ENCODE measurements around the gene ZFHX3. TPM values are rescaled to one million over a fixed set of nuclear protein-coding genes. Genes with fewer than 3 reads are reported as not detected.

Gene ZFHX3
- total and polyA plus RNA-seq, 9 donors: 3.4 to 17.6 (median 11.9) TPM

DNA sequence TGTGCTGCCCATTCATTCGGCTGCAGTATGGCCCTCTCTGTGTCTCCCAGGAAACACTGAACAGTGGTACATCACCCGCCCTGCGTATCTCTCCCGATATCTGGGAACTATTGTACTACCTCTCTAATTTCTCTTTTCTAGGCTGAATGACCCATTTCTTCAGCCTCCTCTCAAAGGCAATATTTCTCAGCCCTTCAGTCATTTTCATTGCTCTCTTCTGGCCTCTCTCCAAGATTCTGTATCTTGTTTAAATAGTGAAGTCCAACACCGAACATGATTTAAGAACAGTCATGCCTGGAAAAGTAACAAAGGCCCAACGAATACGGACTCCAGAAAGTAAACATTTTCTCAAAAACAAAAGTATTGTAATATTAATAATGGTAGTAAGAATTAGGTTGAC is 220.1 kb downstream of the ZFHX3 start:
- no peak overlapping the region for H3K27ac ChIP-seq
- no peaks in the 10 kb centered on the region for H3K27me3 ChIP-seq
- no peak overlapping the region for H3K4me3 ChIP-seq
- H3K4me1 ChIP-seq (ENCODE audit: insufficient read depth): no peaks in the 10 kb centered on the region
- intact Hi-C loops (cut with DNase I): loop anchor here in 1 of 4 donors (10.0 kb wide), 1 partner anchor 367 kb away; no protein-coding TSS in a partner anchor
- H3K9me3 ChIP-seq: no peaks in the 10 kb centered on the region
- H3K36me3 ChIP-seq: no peaks in the 10 kb centered on the region
- 61 to 69% (median 67%) methylated on average over 7 of the region's 7 CpGs for WGBS, 3 donors
- no peak for DNase-seq
- TF ChIP-seq, protein P1, sequence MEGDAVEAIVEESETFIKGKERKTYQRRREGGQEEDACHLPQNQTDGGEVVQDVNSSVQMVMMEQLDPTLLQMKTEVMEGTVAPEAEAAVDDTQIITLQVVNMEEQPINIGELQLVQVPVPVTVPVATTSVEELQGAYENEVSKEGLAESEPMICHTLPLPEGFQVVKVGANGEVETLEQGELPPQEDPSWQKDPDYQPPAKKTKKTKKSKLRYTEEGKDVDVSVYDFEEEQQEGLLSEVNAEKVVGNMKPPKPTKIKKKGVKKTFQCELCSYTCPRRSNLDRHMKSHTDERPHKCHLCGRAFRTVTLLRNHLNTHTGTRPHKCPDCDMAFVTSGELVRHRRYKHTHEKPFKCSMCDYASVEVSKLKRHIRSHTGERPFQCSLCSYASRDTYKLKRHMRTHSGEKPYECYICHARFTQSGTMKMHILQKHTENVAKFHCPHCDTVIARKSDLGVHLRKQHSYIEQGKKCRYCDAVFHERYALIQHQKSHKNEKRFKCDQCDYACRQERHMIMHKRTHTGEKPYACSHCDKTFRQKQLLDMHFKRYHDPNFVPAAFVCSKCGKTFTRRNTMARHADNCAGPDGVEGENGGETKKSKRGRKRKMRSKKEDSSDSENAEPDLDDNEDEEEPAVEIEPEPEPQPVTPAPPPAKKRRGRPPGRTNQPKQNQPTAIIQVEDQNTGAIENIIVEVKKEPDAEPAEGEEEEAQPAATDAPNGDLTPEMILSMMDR (IDR thresholded peaks at IDR 0.05): no peak
- no peak for TF ChIP-seq EP300 (IDR thresholded peaks at IDR 0.05)
- TF ChIP-seq POLR2A (IDR thresholded peaks at IDR 0.05): no peak

DNA sequence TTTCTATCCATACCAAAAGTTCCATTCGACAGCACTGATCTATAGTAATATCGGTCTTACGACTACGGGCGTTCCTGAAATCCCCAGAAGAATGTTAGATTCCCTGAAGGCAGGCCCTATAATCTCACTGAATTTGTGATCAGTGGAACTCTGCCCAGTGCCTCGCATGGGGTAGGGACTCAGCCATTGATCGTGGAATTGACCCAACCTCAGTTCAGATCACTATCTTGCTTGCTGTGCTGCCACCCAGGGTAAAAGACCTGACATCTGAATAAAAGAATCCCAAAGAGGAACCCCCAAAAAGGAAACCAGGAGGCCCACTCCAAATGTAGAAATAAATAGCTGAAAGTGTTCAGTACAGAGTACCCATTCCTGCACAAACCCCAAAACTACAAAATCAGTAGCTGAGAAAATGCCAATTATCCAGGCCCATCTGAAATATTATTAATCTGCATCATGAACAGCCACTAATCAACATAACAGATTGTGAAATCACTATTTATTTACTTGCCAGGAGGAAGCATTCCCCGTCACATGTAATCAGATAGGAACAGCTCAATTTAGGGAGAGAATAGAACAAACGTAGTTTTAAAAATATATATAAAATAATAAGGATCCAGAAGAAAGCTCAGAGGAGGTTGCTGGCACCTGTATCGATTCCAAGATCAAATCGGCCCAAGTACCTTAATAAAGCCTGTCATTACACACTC is 221.9 kb downstream of the ZFHX3 start:
- intact Hi-C loops (cut with DNase I): loop anchor here in 1 of 4 donors (10.0 kb wide), 1 partner anchor 369 kb away; no protein-coding TSS in a partner anchor
- Histone ChIP-seq H3K27me3 (no peaks in the 10 kb centered on the region), H3K27ac (no peak overlapping the region), H3K36me3 (no peaks in the 10 kb centered on the region), H3K9me3 (no peaks in the 10 kb centered on the region), H3K4me3 (no peak overlapping the region), H3K4me1 (ENCODE audit: insufficient read depth) (no peaks in the 10 kb centered on the region)
- 91 to 94% (median 94%) methylated on average over 11 of the region's 11 CpGs for WGBS, 3 donors
- no peak for TF ChIP-seq POLR2A (IDR thresholded peaks at IDR 0.05)
- TF ChIP-seq, protein P1 (IDR thresholded peaks at IDR 0.05): no peak
- TF ChIP-seq EP300 (IDR thresholded peaks at IDR 0.05): no peak
- no peak for DNase-seq

DNA sequence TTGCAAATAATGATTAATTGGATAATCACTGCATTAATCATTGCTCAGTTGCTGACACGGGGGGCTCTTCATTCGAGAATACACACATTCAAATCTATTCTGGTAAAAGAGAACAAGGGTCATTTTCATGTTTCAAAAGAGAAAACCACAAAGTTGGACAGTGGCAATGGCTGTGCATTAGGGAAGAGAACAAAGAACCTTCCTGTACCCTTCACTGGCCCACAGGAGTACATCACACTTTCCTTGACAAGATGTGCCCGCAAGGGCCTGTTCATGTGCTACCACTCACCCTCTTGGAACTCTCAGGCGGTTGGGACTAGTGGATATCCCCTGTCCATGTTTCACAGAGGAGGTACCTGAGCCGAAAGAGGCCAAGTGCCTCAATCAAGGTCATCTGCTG is 223.2 kb downstream of the ZFHX3 start:
- H3K4me3 ChIP-seq: no peak overlapping the region
- 92 to 94% (median 94%) methylated on average over 5 of the region's 5 CpGs for WGBS, 3 donors
- no peaks in the 10 kb centered on the region for H3K9me3 ChIP-seq
- no peaks in the 10 kb centered on the region for H3K36me3 ChIP-seq
- TF ChIP-seq POLR2A (IDR thresholded peaks at IDR 0.05) (no peak), EP300 (IDR thresholded peaks at IDR 0.05) (no peak)
- TF ChIP-seq, protein P1 (IDR thresholded peaks at IDR 0.05): no peak
- intact Hi-C loops (cut with DNase I): loop anchor here in 1 of 4 donors (10.0 kb wide), 1 partner anchor 370 kb away; no protein-coding TSS in a partner anchor
- H3K27me3 ChIP-seq: no peaks in the 10 kb centered on the region
- no peak overlapping the region for H3K27ac ChIP-seq
- H3K4me1 ChIP-seq (ENCODE audit: insufficient read depth): no peaks in the 10 kb centered on the region
- no peak for DNase-seq

DNA sequence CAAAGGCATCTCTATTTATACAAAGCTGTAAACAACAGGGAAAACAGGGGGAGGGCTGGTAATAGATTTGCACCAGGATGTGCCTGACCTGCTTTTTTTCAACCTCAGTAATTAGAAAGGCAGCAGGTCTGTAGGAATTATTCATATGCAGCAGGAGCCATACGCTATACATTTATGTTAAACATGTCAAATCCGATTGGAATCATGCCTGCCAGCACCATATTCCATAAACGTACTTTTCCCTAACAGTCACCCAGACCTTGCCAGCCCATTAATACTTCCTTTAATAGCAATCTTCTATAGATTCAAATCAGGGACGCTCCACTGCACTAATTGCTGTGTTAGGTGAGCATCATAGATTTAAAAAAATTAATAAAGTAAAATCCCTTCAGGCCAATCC is 223.9 kb downstream of the ZFHX3 start:
- no peak for DNase-seq
- no peaks in the 10 kb centered on the region for H3K4me1 ChIP-seq (ENCODE audit: insufficient read depth)
- H3K36me3 ChIP-seq: no peaks in the 10 kb centered on the region
- H3K27ac ChIP-seq: no peak overlapping the region
- H3K9me3 ChIP-seq: no peaks in the 10 kb centered on the region
- H3K4me3 ChIP-seq: no peak overlapping the region
- TF ChIP-seq POLR2A (IDR thresholded peaks at IDR 0.05) (no peak), EP300 (IDR thresholded peaks at IDR 0.05) (no peak)
- TF ChIP-seq, protein P1 (IDR thresholded peaks at IDR 0.05): no peak
- no peaks in the 10 kb centered on the region for H3K27me3 ChIP-seq
- WGBS, 3 donors: 90 to 95% (median 90%) methylated on average over 4 of the region's 4 CpGs
- intact Hi-C loops (cut with DNase I): loop anchor here in 1 of 4 donors (10.0 kb wide), 1 partner anchor 371 kb away; no protein-coding TSS in a partner anchor

All from ovary (tissue), 9 donors.